Measurements from ENCODE around the gene TRPM3.

Gene TRPM3

GRCh38 chr9:70542311-70542931 lies 579.0 kb downstream of the TRPM3 start:
- no peak for DNase-seq (ENCODE audit: low read depth, low spot score)
- no peak overlapping the region for H3K27ac ChIP-seq

DNA sequence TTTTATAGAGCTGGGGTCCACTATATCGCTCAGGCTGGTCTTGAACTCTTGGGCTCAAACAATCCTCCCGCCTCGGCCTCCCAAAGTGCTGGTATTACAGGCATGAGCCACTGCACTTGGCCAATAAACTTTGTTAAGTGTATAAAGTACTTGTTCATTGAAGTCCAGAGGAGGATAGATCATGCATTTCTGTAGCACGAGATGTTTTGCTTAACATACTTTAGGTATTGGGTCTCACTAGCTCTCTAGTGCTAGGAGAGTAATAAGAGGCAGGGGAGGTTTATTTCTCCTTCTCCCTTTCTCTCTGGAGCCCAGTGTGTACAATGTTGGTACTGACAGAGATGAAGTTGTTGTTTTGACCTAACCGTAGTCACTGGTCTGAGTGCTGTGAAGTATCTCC lies 581.4 kb downstream of the TRPM3 start:
- no peak for DNase-seq (ENCODE audit: low read depth, low spot score)
- no peak overlapping the region for H3K27ac ChIP-seq

DNA sequence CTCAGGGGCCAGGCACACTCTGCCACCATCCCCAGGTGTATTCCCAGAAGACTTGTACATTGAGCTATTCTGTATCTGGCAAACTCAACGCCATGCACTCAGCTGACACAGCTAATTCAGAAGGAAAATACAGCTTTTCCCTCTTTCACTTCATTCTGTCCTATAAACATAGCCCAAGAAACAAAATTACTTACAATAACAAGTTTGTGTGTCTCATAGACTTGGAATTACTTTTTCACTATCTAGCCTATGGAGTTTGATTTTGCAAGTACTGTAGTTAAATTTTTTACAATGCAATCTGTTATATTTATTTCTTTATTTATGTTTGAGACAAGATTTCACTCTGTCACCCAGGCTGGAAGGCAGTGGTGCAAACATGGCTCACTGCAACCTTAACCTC lies 581.9 kb downstream of the TRPM3 start:
- DNase-seq (ENCODE audit: low read depth, low spot score), result no peak

GRCh38 chr9:70539001-70539400 lies 582.4 kb downstream of the TRPM3 start:
- no peak overlapping the region for H3K27ac ChIP-seq
- DNase-seq (ENCODE audit: low read depth, low spot score), result no peak

More for the DNA sequence above, 581.9 kb downstream of the TRPM3 start:
- no peak overlapping the region for H3K27ac ChIP-seq

- no peak for DNase-seq (ENCODE audit: low read depth, low spot score)
- H3K27ac ChIP-seq, result no peak overlapping the region
Measured at GRCh38 chr9:70537084-70537483, 584.3 kb downstream of the TRPM3 start.

DNA sequence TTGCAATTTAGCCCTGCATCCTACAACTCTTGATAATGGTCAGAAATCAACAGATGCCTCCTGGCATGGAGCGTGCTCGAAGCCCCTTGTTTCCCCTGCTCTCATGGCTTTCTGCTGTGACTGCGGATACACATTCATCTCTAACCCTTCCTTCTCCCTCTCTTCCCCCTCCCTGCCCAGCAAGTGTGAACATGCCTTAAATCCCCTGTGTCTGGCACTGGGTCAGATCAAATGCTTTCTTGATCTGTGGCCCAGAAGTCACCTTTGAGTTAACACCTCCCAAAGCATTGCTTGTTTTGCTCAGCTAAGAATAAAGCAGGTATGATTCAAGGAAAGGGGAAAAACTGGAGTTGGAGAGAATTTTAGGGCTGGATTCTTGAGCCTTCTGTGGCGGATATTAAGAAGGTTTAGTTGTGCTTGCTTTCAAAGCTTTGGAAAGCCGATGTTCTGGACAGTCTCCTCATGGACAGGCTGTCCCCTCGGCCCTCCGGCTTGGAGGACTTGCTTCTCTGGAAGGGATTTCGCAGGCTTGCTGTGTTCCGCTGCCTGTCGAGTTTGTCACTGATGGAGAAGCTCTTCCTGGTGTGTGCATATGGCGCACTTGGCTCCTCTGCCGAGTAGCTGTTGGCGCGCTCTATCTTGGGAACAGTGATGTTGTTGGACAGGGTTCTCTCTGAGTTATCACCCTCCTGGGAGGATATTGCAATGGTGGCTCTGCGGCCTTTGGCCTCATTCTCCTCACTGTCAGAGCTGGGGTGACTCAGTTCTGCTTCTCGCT lies 585.7 kb downstream of the TRPM3 start:
- no peak overlapping the region for H3K27ac ChIP-seq
- DNase-seq (ENCODE audit: low read depth, low spot score), result no peak

DNA sequence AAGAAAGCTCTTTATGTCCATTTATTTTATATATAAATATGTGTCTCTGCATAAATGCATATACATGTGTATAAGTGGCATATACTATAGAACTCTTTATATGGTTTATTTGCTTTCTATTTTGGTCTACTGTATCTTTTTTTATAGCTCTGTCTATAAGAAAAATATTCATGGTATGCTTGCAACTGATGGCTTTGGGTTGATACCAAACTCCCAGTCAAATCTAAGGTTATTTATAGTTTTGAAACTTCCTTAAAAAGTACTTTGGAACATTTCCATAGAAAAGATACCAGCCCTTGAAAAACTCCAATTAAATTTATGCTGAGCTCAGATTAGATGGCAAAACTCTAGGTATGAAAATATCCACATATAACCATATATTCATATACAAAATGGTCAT lies 587.0 kb downstream of the TRPM3 start:
- H3K27ac ChIP-seq, result no peak overlapping the region
- no peak for DNase-seq (ENCODE audit: low read depth, low spot score)

- no peak for DNase-seq (ENCODE audit: low read depth, low spot score)
- no peak overlapping the region for H3K27ac ChIP-seq
Measured at GRCh38 chr9:70534061-70534460, 587.4 kb downstream of the TRPM3 start.

- DNase-seq (ENCODE audit: low read depth, low spot score), result no peak
- no peak overlapping the region for H3K27ac ChIP-seq
Measured at GRCh38 chr9:70533492-70533891, 587.9 kb downstream of the TRPM3 start.

DNA sequence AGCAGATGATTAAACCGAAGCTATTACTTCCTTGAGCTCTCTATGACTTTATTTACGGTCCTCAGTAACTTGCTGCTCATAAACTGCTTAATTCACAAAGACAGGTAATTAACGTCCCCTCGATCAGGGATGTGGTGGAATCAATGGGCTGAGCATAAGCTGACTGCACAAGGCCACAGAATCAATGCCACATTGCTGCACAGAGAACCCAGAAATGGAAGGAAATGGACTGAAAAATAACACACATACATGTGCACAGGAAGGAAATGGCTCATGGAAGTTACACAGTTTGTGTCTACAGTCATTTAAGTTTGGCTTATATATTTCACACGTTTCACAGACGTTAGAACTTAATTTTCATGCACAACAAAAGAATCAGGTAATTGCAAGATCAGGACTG lies 588.7 kb downstream of the TRPM3 start:
- no peak overlapping the region for H3K27ac ChIP-seq

GRCh38 chr9:70531311-70531710 lies 590.1 kb downstream of the TRPM3 start:
- no peak for DNase-seq (ENCODE audit: low read depth, low spot score)
- H3K27ac ChIP-seq, result no peak overlapping the region

More for the DNA sequence above, 588.7 kb downstream of the TRPM3 start:
- DNase-seq (ENCODE audit: low read depth, low spot score), result no peak

GRCh38 chr9:70530716-70531115 lies 590.7 kb downstream of the TRPM3 start:
- no peak for DNase-seq (ENCODE audit: low read depth, low spot score)
- H3K27ac ChIP-seq, result no peak overlapping the region

DNA sequence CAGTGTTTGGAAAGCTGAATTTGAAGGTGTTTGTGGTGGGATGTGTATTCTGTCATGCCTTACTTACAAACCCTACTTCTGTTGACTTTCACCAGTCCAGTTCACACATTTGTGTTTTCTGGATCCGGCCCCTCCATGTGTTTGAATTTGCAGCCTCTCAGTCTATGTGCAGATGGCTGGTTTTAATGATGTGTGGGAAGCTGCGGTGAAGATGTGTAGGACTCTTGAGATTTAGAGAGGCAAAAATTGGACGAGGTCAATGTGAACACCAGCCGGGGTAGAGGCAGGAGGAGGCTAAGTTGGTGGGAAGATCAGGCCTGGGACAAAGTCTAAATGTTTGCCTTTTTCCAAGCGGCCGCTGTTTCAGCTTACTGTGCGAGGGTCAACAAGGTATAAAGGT lies 591.6 kb downstream of the TRPM3 start:
- H3K27ac ChIP-seq, result no peak overlapping the region
- DNase-seq (ENCODE audit: low read depth, low spot score), result no peak

GRCh38 chr9:70529377-70529776 lies 592.0 kb downstream of the TRPM3 start:
- H3K27ac ChIP-seq, result no peak overlapping the region
- DNase-seq (ENCODE audit: low read depth, low spot score), result no peak

DNA sequence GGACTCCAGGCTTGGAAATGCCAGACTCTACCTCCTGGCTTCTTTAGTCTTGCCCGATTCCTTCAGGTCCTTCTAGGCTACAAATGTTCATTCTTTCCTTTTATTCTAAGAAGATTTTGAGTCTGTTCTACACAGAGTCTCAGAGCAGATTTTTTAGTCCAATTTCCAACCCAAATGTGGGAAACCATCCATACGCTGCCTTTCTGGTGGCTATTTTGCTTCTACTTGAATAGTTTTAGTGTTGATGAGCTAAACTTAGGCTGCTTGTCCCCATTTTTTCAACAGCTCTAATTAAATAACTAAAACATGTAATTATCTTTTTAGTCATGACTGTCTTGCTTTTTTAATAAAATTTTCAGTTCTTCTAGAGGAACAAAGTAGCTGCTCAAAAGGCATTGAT lies 594.5 kb downstream of the TRPM3 start:
- no peak for DNase-seq (ENCODE audit: low read depth, low spot score)
- no peak overlapping the region for H3K27ac ChIP-seq

- DNase-seq (ENCODE audit: low read depth, low spot score), result no peak
- no peak overlapping the region for H3K27ac ChIP-seq
Measured at GRCh38 chr9:70525519-70525918, 595.9 kb downstream of the TRPM3 start.

DNA sequence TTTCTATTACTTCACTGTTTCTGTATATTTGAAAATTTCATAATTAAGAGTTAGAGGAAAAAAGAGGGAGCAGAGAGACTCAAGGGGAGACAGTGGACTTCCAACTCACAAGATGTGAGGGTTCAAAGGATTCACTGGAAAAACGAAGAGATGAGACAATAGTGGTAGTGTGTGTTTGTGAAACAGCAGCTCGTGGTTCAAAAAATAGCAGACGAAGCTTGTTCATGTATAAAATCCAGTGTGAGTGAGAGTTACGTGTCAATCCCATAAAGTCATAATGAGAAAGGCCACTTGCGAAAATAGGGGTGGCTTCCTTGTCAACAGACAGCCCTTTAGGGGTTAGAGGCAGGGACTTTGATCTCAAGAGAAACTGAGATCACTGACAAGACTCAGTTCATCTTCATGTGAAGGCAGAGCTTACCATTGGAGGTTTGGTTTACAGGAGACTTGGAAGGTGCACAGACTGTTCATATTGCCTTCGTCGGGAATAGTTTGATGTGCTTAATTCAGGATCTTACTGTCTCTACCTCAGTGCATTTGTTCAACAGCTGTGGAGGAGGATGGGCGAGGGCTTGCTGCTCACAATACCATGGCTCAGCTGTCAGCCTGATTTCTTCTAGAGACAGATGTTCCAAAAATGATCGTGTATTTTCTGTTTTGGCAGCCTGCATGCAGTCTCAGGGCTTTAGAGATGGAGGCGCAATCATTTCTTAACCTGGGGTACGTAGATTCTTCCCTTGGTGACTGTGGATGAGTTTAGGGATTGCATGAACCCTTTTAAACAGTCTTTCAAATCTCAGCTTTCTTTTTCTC lies 601.3 kb downstream of the TRPM3 start:
- no peak for DNase-seq (ENCODE audit: low read depth, low spot score)
- no peak overlapping the region for H3K27ac ChIP-seq

DNA sequence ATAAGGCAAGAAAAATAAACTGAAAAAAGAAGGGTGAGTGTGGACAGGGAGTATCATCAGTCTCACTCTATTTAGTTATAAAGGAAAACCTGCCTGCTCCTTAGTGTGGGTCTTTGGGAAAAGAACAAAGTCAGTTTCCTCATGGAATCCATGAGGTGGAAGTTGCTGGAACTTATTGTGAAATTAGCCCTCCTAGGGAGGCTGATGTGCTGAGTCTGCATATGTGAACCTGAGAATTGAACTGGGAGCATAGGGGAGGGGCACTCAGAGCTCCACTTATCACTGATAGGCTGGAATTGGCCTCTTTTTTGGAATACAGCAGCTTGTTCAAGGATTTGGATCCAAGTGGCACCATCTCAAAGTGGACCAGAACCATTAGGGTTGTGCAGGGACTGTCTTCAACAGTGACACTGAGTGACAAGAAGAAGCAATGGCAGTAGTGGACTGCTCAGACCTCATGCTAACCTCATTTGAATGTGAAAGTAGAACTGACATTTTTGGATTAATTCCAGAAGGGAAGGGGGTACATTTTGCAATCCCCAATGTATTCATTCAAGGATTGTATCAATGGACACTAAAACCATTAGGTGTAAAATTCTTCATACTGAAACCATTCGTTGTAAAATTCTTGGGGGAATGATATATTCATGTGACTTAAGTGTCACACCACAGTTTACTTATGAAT lies 603.4 kb downstream of the TRPM3 start:
- H3K27ac ChIP-seq, result no peak overlapping the region
- no peak for DNase-seq (ENCODE audit: low read depth, low spot score)

GRCh38 chr9:70514273-70514672 lies 607.1 kb downstream of the TRPM3 start:
- DNase-seq (ENCODE audit: low read depth, low spot score), result no peak

DNA sequence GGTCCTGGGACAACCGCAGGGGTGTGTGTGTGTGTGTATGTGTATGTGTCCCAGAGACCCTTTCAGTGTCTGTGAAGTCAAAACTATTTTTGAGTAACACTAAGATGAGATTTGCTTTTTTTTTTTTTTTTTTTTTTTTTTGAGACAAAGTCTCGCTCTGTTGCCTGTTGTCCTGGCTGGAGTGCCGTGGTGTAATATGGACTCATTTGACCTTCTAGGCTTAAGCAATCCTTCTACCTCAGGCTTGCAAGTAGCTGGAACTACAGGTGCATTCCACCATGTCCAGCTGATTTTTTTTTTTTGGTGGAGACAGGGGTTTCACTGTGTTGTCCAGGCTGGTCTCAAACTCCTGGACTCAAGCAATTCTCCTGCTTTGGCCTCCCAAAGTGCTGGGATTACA lies 609.6 kb downstream of the TRPM3 start:
- no peak for DNase-seq (ENCODE audit: low read depth, low spot score)
- H3K27ac ChIP-seq, result no peak overlapping the region

More at GRCh38 chr9:70514273-70514672, 607.1 kb downstream of the TRPM3 start:
- H3K27ac ChIP-seq, result no peak overlapping the region

Measured in epithelial cell of prostate (primary cell).